ENCODE data around the gene ALK.

GRCh38 chr2:29561628-29562027 is 359.8 kb downstream of the ALK start:
- TF ChIP-seq POLR2A (IDR thresholded peaks at IDR 0.05; ENCODE audit: low read length) = no peak
- TF ChIP-seq GATA1 (IDR thresholded peaks at IDR 0.05; ENCODE audit: low read depth, low read length) = no peak
